WTC11 (cell line): ENCODE results near the gene IRF7. TPM values are rescaled to one million over a fixed set of nuclear protein-coding genes. Genes with fewer than 3 reads are reported as not detected.
A peak's percentile ranks its signal among the peaks of the same experiment; 100 is the strongest.

Experiments
- ARID4B ChIP-seq: sonication (generic); formaldehyde crosslinking; IDR thresholded peaks from 2 replicates; pipeline ENCODE4 v1.8.0; 2023; ENCODE audit warnings: missing genetic modification reagents, mild to moderate bottlenecking, borderline replicate concordance
- ATF3 ChIP-seq: sonication (generic); formaldehyde crosslinking; conservative IDR thresholded peaks from 2 replicates; pipeline ENCODE4 v1.8.1; 2022; ENCODE audit warnings: mild to moderate bottlenecking, missing genetic modification reagents
- ATF6 ChIP-seq: sonication (generic); formaldehyde crosslinking; IDR thresholded peaks from 2 replicates; pipeline ENCODE4 v1.8.1; 2023; ENCODE audit warnings: mild to moderate bottlenecking, missing genetic modification reagents
- CREB1 ChIP-seq: sonication (generic); formaldehyde crosslinking; IDR thresholded peaks from 2 replicates; pipeline ENCODE4 v1.8.0; 2023; ENCODE audit warnings: mild to moderate bottlenecking, missing genetic modification reagents
- E2F4 ChIP-seq: sonication (generic); formaldehyde crosslinking; IDR thresholded peaks from 2 replicates; pipeline ENCODE4 v1.8.1; 2022; ENCODE audit warnings: low read depth, mild to moderate bottlenecking, moderate library complexity, missing genetic modification reagents, borderline replicate concordance
- ERG ChIP-seq: fragments of 250-450 bp; sonication (Bioruptor Pico); IDR thresholded peaks from 2 replicates; pipeline ENCODE4 v1.8.0; 2021; ENCODE audit warnings: mild to moderate bottlenecking
- FOXP1 ChIP-seq: sonication (generic); formaldehyde crosslinking; IDR thresholded peaks from 2 replicates; pipeline ENCODE4 v1.8.0; 2022; ENCODE audit warnings: missing genetic modification reagents, mild to moderate bottlenecking, moderate library complexity, borderline replicate concordance
- GABPB1 ChIP-seq: sonication (generic); formaldehyde crosslinking; IDR thresholded peaks from 2 replicates; pipeline ENCODE4 v1.8.1; 2023; ENCODE audit warnings: mild to moderate bottlenecking, missing genetic modification reagents
- IRF1 ChIP-seq: sonication (generic); formaldehyde crosslinking; IDR thresholded peaks from 2 replicates; pipeline ENCODE4 v1.8.0; 2023; ENCODE audit warnings: missing genetic modification reagents
- IRF2 ChIP-seq: sonication (generic); formaldehyde crosslinking; IDR thresholded peaks from 2 replicates; pipeline ENCODE4 v1.8.0; 2022; ENCODE audit warnings: low read depth, missing genetic modification reagents, borderline replicate concordance
- JAZF1 ChIP-seq: fragments of 250-450 bp; sonication (Bioruptor Pico); IDR thresholded peaks from 2 replicates; pipeline ENCODE4 v1.9.0; 2021; ENCODE audit warnings: moderate library complexity, mild to moderate bottlenecking, inconsistent platforms
- JUN ChIP-seq: sonication (generic); formaldehyde crosslinking; IDR thresholded peaks from 2 replicates; pipeline ENCODE4 v1.8.0; 2023; ENCODE audit warnings: mild to moderate bottlenecking, missing genetic modification reagents
- MAX ChIP-seq: sonication (generic); formaldehyde crosslinking; IDR thresholded peaks from 2 replicates; pipeline ENCODE4 v1.8.0; 2022; ENCODE audit warnings: mild to moderate bottlenecking, missing genetic modification reagents
- MLX ChIP-seq: sonication (generic); formaldehyde crosslinking; IDR thresholded peaks from 2 replicates; pipeline ENCODE4 v1.8.1; 2023; ENCODE audit warnings: mild to moderate bottlenecking, missing genetic modification reagents, moderate library complexity
- NFYB ChIP-seq: sonication (generic); formaldehyde crosslinking; conservative IDR thresholded peaks from 2 replicates; pipeline ENCODE4 v1.8.0; 2022; ENCODE audit warnings: low read depth, missing genetic modification reagents
- OVOL2 ChIP-seq: fragments of 250-450 bp; sonication (Bioruptor Pico); IDR thresholded peaks from 2 replicates; pipeline ENCODE4 v1.9.0; 2021; ENCODE audit warnings: mild to moderate bottlenecking, borderline replicate concordance
- SMAD4 ChIP-seq: sonication (generic); formaldehyde crosslinking; IDR thresholded peaks from 2 replicates; pipeline ENCODE4 v1.8.0; 2022; ENCODE audit warnings: mild to moderate bottlenecking, missing genetic modification reagents
- TP53 ChIP-seq: sonication (generic); formaldehyde crosslinking; IDR thresholded peaks from 2 replicates; pipeline ENCODE4 v1.8.1; 2023; ENCODE audit warnings: mild to moderate bottlenecking, missing genetic modification reagents
- USF2 ChIP-seq: sonication (generic); formaldehyde crosslinking; IDR thresholded peaks from 2 replicates; pipeline ENCODE4 v1.8.1; 2023; ENCODE audit warnings: mild to moderate bottlenecking, missing genetic modification reagents, moderate library complexity
- ZNF263 ChIP-seq: sonication (generic); formaldehyde crosslinking; IDR thresholded peaks from 2 replicates; pipeline ENCODE4 v1.8.1; 2022; ENCODE audit warnings: low read depth, mild to moderate bottlenecking, moderate library complexity, missing genetic modification reagents
- ZNF281 ChIP-seq: sonication (generic); formaldehyde crosslinking; IDR thresholded peaks from 2 replicates; pipeline ENCODE4 v1.8.0; 2023; ENCODE audit warnings: mild to moderate bottlenecking, missing genetic modification reagents
- ZNF317 ChIP-seq: sonication (generic); formaldehyde crosslinking; IDR thresholded peaks from 2 replicates; pipeline ENCODE4 v1.8.1; 2023; ENCODE audit warnings: low read depth, mild to moderate bottlenecking, moderate library complexity, missing genetic modification reagents, borderline replicate concordance
- ZNF416 ChIP-seq: fragments of 250-450 bp; sonication (Bioruptor Pico); IDR thresholded peaks from 2 replicates; pipeline ENCODE4 v1.9.0; 2021; ENCODE audit warnings: mild to moderate bottlenecking, inconsistent platforms
- ZNF423 ChIP-seq: fragments of 250-450 bp; sonication (Bioruptor Pico); IDR thresholded peaks from 2 replicates; pipeline ENCODE4 v2.1.2; 2022; ENCODE audit warnings: mild to moderate bottlenecking, moderate library complexity
- total RNA-seq: library from RNA; stranded (reverse); gene quantifications from 3 replicates; pipeline ENCODE4 v1.2.3, GENCODE V29; 2021

Gene IRF7
- total RNA-seq, 1 experiment from 2014 or later, result 11.1 TPM

GRCh38 chr11:615504-616319, at the start of gene IRF7 (continued):
- TF ChIP-seq E2F4 (CRISPR knock-in tag) (no peak), ERG (CRISPR knock-in tag) (no peak), ARID4B (CRISPR knock-in tag) (no peak), MAX (CRISPR knock-in tag) (peak; percentile 62), MLX (CRISPR knock-in tag) (no peak), OVOL2 (CRISPR knock-in tag) (no peak), FOXP1 (CRISPR knock-in tag) (0 out of 2 replicates have a peak, but pooled peaks have one; percentile 15), JUN (CRISPR knock-in tag) (no peak), ZNF416 (CRISPR knock-in tag) (no peak), GABPB1 (CRISPR knock-in tag) (no peak), USF2 (no peak), NFYB (CRISPR knock-in tag) (peak; percentile 47; the same call in 1 of the 2 replicates), IRF2 (no peak), JAZF1 (CRISPR knock-in tag) (no peak), ATF3 (CRISPR knock-in tag) (no peak), CREB1 (CRISPR knock-in tag) (no peak), ZNF423 (no peak), ZNF317 (no peak), IRF1 (no peak), ZNF263 (CRISPR knock-in tag) (no peak), ZNF281 (CRISPR knock-in tag) (no peak), ATF6 (CRISPR knock-in tag) (no peak), TP53 (no peak), SMAD4 (no peak)
